Neutrophil (primary cell): ENCODE results near the gene AK1.
"Not testable (repeated sequence)": the region's sequence is repeated elsewhere in the genome, so short reads cannot be mapped to it uniquely, and the experiment has no call there.

Source experiments
- H3K27ac ChIP-seq: fragments of 200-600 bp; sonication (generic); 2 replicates; pipeline ENCODE4 v1.5.1; 2016; ENCODE audit warnings: mild to moderate bottlenecking, moderate library complexity
- H3K27me3 ChIP-seq: fragments of 200-600 bp; sonication (generic); 2 replicates; pipeline ENCODE4 v1.6.0; 2016; ENCODE audit warnings: mild to moderate bottlenecking
- H3K36me3 ChIP-seq: fragments of 200-600 bp; sonication (generic); 2 replicates; pipeline ENCODE4 v1.5.1; 2017
- H3K4me1 ChIP-seq, 2 experiments: fragments of 200-600 bp in 1 of 2; sonication (generic) in 1 of 2; 1 replicate in 1 of 2; 2 replicates in 1 of 2; pipeline versions ENCODE4 v1.5.1 to v1.6.1; 2013 to 2016; ENCODE audit warnings: low read depth in 1 of 2, low read length in 1 of 2, mild to moderate bottlenecking in 1 of 2, moderate library complexity in 1 of 2; ENCODE audit not compliant: control insufficient read depth in 1 of 2, insufficient read depth in 1 of 2
- H3K4me3 ChIP-seq, 2 experiments: fragments of 200-600 bp in 1 of 2; sonication (generic) in 1 of 2; 1 replicate in 1 of 2; 2 replicates in 1 of 2; pipeline ENCODE4 v1.5.1; 2013 to 2016; ENCODE audit warnings: low read depth in 1 of 2, low read length in 1 of 2, mild to moderate bottlenecking in 1 of 2, moderate library complexity in 1 of 2
- H3K9me3 ChIP-seq: fragments of 200-600 bp; sonication (generic); 2 replicates; pipeline ENCODE4 v1.5.1; 2016
- CTCF ChIP-seq: fragments of 200-600 bp; sonication (generic); IDR thresholded peaks from 2 replicates; pipeline ENCODE4 v1.5.1; 2016; ENCODE audit warnings: antibody characterized with exemption

AK1 gene

GRCh38 chr9:127844821-127845359 lies 32.6 kb downstream of the AK1 start:
- Histone ChIP-seq H3K4me3 (no peak overlapping the region), H3K9me3 (no peaks in the 10 kb centered on the region), H3K27me3 (no peaks in the 10 kb centered on the region), H3K36me3 (no peaks in the 10 kb centered on the region), H3K4me1 (no peaks in the 10 kb centered on the region), H3K27ac (no peak overlapping the region)
- no peak for TF ChIP-seq CTCF

- Histone ChIP-seq H3K9me3 (no peaks in the 10 kb centered on the region), H3K4me3 (no peak overlapping the region), H3K27me3 (peaks cover 6% of the 10 kb centered on the region), H3K36me3 (no peaks in the 10 kb centered on the region), H3K27ac (no peak overlapping the region), H3K4me1 (peaks cover 0 to under 1% of the 10 kb centered on the region in 2 experiments)
- TF ChIP-seq CTCF: no peak
These were observed 36.2 kb downstream of the AK1 start for GRCh38 chr9:127841087-127841835.

DNA sequence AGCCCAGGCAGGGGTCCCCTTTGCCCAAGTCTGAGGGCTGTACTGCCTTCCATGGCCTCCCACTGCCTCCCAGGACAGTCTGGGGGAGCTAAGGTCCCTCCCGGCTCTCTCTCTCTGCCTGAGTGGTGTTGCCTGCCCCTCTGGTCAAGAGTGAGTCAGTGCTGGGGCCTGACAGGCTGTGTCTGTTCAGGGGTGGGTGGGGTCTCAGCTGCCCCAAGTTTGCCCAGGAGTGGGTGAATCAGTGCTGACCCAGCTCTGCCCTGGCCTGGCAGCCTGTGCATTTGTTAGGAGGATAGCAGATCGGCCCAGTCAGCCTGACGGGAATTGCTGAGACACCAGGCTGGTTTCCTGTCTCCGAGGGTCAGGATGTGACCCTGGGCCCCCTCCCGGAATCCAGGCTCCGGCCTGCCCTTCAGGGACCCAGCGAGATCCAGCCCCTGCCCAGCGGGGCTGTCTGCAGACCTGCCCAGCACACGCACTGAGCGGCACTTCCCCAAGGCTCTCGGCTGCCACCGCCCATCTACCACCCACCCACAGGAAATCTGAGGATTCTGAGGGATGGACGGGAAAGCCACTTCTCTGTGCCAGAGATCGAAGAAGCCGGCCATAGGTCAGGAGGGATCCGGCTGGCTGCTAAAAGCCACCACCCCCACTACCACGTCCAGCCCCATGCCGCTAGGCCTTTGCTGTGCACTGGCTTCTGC lies 38.9 kb downstream of the AK1 start:
- H3K4me3 ChIP-seq: no peak overlapping the region
- H3K4me1 ChIP-seq: peaks cover 7 to 11% of the 10 kb centered on the region in 2 experiments

DNA sequence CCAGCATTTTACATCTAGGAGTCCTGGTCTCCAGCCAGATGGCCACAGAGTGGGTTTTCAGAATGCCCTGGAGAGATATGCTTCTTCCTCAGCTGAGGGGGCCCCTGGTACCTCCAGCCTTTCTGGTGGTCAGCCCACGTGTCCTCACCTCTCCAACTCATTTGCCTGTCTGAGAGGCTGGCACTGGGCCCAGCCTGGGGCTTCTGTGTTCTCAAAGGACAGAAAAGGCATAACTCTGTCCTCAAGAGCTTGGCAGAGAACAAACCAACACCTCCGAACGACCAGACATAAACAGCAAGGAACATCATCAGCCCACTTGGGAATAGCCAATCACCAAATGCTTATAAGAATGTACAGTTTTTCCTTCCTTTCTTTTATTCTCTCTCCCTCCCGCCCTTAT lies 40.1 kb downstream of the AK1 start:
- Histone ChIP-seq H3K4me1 (peaks cover 7 to 11% of the 10 kb centered on the region in 2 experiments), H3K27me3 (peaks cover 11% of the 10 kb centered on the region), H3K27ac (no peak overlapping the region), H3K9me3 (no peaks in the 10 kb centered on the region), H3K4me3 (no peak overlapping the region), H3K36me3 (no peaks in the 10 kb centered on the region)
- no peak for TF ChIP-seq CTCF

More for the DNA sequence above, 38.9 kb downstream of the AK1 start:
- Histone ChIP-seq H3K27ac (no peak overlapping the region), H3K36me3 (no peaks in the 10 kb centered on the region), H3K27me3 (peaks cover 11% of the 10 kb centered on the region), H3K9me3 (no peaks in the 10 kb centered on the region)
- no peak for TF ChIP-seq CTCF

GRCh38 chr9:127836561-127836960 lies 40.9 kb downstream of the AK1 start:
- not testable (repeated sequence) for H3K9me3 ChIP-seq, H3K36me3 ChIP-seq, H3K4me3 ChIP-seq, H3K27ac ChIP-seq
- Histone ChIP-seq H3K4me1 (peaks cover 7 to 11% of the 10 kb centered on the region in 2 experiments), H3K27me3 (peaks cover 11% of the 10 kb centered on the region)
